Loucy (cell line): Measurements from ENCODE around the gene TMEM164.

Experiments
- EZH2phosphoT487 ChIP-seq: fragments of 200-600 bp; IDR thresholded peaks from 2 replicates; pipeline ENCODE4 v1.6.1; 2018; ENCODE audit warnings: antibody characterized with exemption, mild to moderate bottlenecking, moderate library complexity, borderline replicate concordance
- TF ChIP-seq, protein P1 (sequence below): fragments of 200-600 bp; sonication (generic); conservative IDR thresholded peaks from 2 replicates; pipeline ENCODE4 v1.5.1; 2014; ENCODE audit warnings: mild to moderate bottlenecking, antibody characterized with exemption, low read length

- TF ChIP-seq, protein P1, sequence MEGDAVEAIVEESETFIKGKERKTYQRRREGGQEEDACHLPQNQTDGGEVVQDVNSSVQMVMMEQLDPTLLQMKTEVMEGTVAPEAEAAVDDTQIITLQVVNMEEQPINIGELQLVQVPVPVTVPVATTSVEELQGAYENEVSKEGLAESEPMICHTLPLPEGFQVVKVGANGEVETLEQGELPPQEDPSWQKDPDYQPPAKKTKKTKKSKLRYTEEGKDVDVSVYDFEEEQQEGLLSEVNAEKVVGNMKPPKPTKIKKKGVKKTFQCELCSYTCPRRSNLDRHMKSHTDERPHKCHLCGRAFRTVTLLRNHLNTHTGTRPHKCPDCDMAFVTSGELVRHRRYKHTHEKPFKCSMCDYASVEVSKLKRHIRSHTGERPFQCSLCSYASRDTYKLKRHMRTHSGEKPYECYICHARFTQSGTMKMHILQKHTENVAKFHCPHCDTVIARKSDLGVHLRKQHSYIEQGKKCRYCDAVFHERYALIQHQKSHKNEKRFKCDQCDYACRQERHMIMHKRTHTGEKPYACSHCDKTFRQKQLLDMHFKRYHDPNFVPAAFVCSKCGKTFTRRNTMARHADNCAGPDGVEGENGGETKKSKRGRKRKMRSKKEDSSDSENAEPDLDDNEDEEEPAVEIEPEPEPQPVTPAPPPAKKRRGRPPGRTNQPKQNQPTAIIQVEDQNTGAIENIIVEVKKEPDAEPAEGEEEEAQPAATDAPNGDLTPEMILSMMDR, result no peak
- TF ChIP-seq EZH2phosphoT487, result no peak
Observed at GRCh38 chrX:109958266-109958665, 44.6 kb upstream of the TMEM164 start.
